K562 treated with DMSO at 1 percent for 4 hours (cell line): ENCODE measurements around the gene GUCY1A2. TPM values are rescaled to one million over a fixed set of nuclear protein-coding genes. Genes with fewer than 3 reads are reported as not detected.

Experiments used
- total RNA-seq: library from RNA; unstranded; fragments of 300-600 nt; gene quantifications from 2 replicates; pipeline ENCODE4 v1.2.3, GENCODE V29; 2022; ENCODE audit not compliant: insufficient read depth

GUCY1A2 gene, protein sequence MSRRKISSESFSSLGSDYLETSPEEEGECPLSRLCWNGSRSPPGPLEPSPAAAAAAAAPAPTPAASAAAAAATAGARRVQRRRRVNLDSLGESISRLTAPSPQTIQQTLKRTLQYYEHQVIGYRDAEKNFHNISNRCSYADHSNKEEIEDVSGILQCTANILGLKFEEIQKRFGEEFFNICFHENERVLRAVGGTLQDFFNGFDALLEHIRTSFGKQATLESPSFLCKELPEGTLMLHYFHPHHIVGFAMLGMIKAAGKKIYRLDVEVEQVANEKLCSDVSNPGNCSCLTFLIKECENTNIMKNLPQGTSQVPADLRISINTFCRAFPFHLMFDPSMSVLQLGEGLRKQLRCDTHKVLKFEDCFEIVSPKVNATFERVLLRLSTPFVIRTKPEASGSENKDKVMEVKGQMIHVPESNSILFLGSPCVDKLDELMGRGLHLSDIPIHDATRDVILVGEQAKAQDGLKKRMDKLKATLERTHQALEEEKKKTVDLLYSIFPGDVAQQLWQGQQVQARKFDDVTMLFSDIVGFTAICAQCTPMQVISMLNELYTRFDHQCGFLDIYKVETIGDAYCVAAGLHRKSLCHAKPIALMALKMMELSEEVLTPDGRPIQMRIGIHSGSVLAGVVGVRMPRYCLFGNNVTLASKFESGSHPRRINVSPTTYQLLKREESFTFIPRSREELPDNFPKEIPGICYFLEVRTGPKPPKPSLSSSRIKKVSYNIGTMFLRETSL
- 0.04 TPM in 1 of 2 replicates, not detected in the other for total RNA-seq

DNA sequence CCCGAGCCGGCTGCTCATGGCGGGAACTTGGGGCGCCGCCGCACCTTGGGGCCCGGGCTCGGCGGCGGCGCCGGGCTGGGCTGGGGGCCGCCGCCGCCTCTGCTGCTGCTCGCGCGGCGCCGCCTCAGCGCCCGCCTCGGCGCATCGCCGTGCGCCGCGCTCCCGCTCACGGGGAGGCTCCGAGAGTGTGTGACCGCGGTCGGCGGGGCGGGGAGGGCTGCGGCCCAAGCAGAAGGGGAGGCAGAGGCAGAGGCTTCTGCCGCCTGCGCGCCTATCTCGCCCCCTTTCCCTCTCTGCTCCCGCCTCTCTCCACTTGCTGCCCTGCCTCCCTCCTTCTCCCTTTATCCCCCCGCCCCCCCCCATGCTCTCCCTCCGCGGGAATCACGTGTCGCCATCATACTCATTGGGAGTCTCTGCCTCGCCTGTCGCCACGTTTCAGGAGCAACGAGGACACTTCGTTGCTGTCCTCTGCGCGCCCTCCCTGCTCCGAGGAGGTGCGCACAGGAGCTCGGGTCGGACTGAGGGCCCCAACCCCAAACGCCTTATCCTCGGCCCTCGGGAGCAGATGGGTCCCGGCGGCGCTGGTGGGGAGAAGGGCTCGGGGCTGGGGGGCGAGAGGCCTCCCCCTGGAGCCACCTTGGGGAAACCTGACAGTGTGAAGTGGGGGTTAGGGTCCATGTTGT is at the start of gene GUCY1A2:
TSS of gene GUCY1A2 (minus strand) at position 258 of the 683 bp plus-strand sequence. CDS start 421 bp downstream, outside the sequence.

